IMR-90 (cell line): ENCODE data around the gene COL2A1. TPM values are rescaled to one million over a fixed set of nuclear protein-coding genes. Genes with fewer than 3 reads are reported as not detected.
A peak's percentile ranks its signal among the peaks of the same experiment; 100 is the strongest.

Experiments used
- ATAC-seq: fragments of 200-7000 bp; cut with Tn5 transposase; 2 replicates; pipeline ENCODE4 v1.9.1; 2020; ENCODE audit warnings: low read depth, mild to moderate bottlenecking, moderate library complexity
- BruUV-seq: library from RNA; stranded (reverse); fragments of 400-500 nt; replicated peaks from 2 replicates; lab custom pipeline; 2021; lab: Mats Ljungman, UMichigan
- CTCF ChIA-PET: fragments of 300-600 bp; formaldehyde crosslinking; extraction: SDS; loops from one replicate; lab custom pipeline; 2021; ENCODE audit warnings: antibody characterized with exemption; lab: Yijun Ruan, JAX
- POLR2A ChIA-PET: fragments of 300-600 bp; sonication (Branson Sonifier 250); formaldehyde crosslinking; loops from one replicate; lab custom pipeline; 2022; ENCODE audit warnings: antibody characterized with exemption; ENCODE audit not compliant: unreplicated experiment; lab: Charles Lee
- DNase-seq: peaks from one replicate; pipeline ENCODE4 v3.0.0; 2013
- H2AFZ ChIP-seq: replicated peaks from 2 replicates; pipeline ENCODE3; 2013; ENCODE audit warnings: low read length, mild to moderate bottlenecking; ENCODE audit not compliant: poor library complexity
- H2AK5ac ChIP-seq: 2 replicates; pipeline ENCODE4 v1.6.1; 2013; ENCODE audit warnings: low read depth, low read length, inconsistent platforms
- H2AK9ac ChIP-seq: replicated peaks from 2 replicates; pipeline ENCODE3; 2013; ENCODE audit warnings: mild to moderate bottlenecking, low read depth, low read length, moderate library complexity; ENCODE audit not compliant: poor library complexity
- H2BK120ac ChIP-seq: 2 replicates; pipeline ENCODE4 v1.6.1; 2013; ENCODE audit warnings: low read depth, low read length, inconsistent platforms
- H2BK15ac ChIP-seq: 3 replicates; pipeline ENCODE4 v1.6.1; 2013; ENCODE audit warnings: low read depth, low read length, inconsistent platforms
- H2BK20ac ChIP-seq: 2 replicates; pipeline ENCODE4 v1.6.1; 2013; ENCODE audit warnings: low read depth, mild to moderate bottlenecking, inconsistent platforms, low read length, moderate library complexity
- H2BK5ac ChIP-seq: 2 replicates; pipeline ENCODE4 v1.6.1; 2013; ENCODE audit warnings: mild to moderate bottlenecking, low read depth, low read length, inconsistent platforms; ENCODE audit not compliant: poor library complexity, severe bottlenecking
- H3K14ac ChIP-seq: replicated peaks from 2 replicates; pipeline ENCODE4 v1.6.1; 2013; ENCODE audit warnings: low read depth, low read length, inconsistent platforms
- H3K18ac ChIP-seq: 2 replicates; pipeline ENCODE4 v1.6.1; 2013; ENCODE audit warnings: low read depth, low read length, control low read depth
- H3K23ac ChIP-seq: 2 replicates; pipeline ENCODE4 v1.6.1; 2013; ENCODE audit warnings: low read depth, low read length, inconsistent platforms
- H3K27ac ChIP-seq: 2 replicates; pipeline ENCODE4 v1.5.1; 2013; ENCODE audit warnings: mild to moderate bottlenecking, control low read depth, low read length; ENCODE audit not compliant: insufficient read depth
- H3K27me3 ChIP-seq: 2 replicates; pipeline ENCODE4 v1.6.1; 2013; ENCODE audit warnings: low read length; ENCODE audit not compliant: control insufficient read depth, insufficient read depth
- H3K36me3 ChIP-seq: 2 replicates; pipeline ENCODE4 v1.6.1; 2013; ENCODE audit warnings: low read length, mixed read lengths; ENCODE audit not compliant: control insufficient read depth, insufficient read depth
- H3K4ac ChIP-seq: 2 replicates; pipeline ENCODE4 v1.6.1; 2013; ENCODE audit warnings: low read depth, low read length, inconsistent platforms
- H3K4me1 ChIP-seq: 2 replicates; pipeline ENCODE4 v1.6.1; 2013; ENCODE audit warnings: low read length, mixed read lengths; ENCODE audit not compliant: control insufficient read depth, insufficient read depth
- H3K4me2 ChIP-seq: 2 replicates; pipeline ENCODE4 v1.6.1; 2013; ENCODE audit warnings: low read depth, mild to moderate bottlenecking, control low read depth, low read length, moderate library complexity
- H3K4me3 ChIP-seq: 2 replicates; pipeline ENCODE4 v1.5.1; 2013; ENCODE audit warnings: low read depth, mild to moderate bottlenecking, control low read depth, low read length, moderate library complexity; ENCODE audit not compliant: insufficient read depth
- H3K56ac ChIP-seq: 2 replicates; pipeline ENCODE4 v1.6.1; 2013; ENCODE audit warnings: low read length, inconsistent platforms; ENCODE audit not compliant: insufficient read depth; ENCODE audit errors: extremely low read depth
- H3K79me1 ChIP-seq, 2 experiments: 2 replicates each; pipeline ENCODE4 v1.6.1; 2013; ENCODE audit warnings: low read length in 2 of 2, inconsistent platforms in 1 of 2, low read depth in 1 of 2
- H3K9ac ChIP-seq: 2 replicates; pipeline ENCODE4 v1.6.1; 2013; ENCODE audit warnings: low read depth, low read length, control low read depth
- H3K9me1 ChIP-seq: 2 replicates; pipeline ENCODE4 v1.6.1; 2013; ENCODE audit warnings: low read length, inconsistent platforms; ENCODE audit not compliant: insufficient read depth
- H3K9me3 ChIP-seq: 2 replicates; pipeline ENCODE4 v1.6.1; 2013; ENCODE audit warnings: low read length; ENCODE audit not compliant: control insufficient read depth, insufficient read depth
- H4K20me1 ChIP-seq: 2 replicates; pipeline ENCODE4 v1.6.1; 2013; ENCODE audit warnings: low read length, inconsistent platforms; ENCODE audit not compliant: insufficient read depth
- H4K5ac ChIP-seq: 2 replicates; pipeline ENCODE4 v1.6.1; 2013; ENCODE audit warnings: mild to moderate bottlenecking, low read depth, low read length, control low read depth
- H4K8ac ChIP-seq, 2 experiments: 2 replicates each; pipeline ENCODE4 v1.6.1; 2013; ENCODE audit warnings: low read depth in 2 of 2, low read length in 2 of 2, control low read depth in 1 of 2, inconsistent platforms in 1 of 2
- H4K91ac ChIP-seq: 2 replicates; pipeline ENCODE4 v1.6.1; 2013; ENCODE audit warnings: low read depth, low read length, inconsistent platforms; ENCODE audit not compliant: insufficient read depth
- BHLHE40 ChIP-seq: fragments of 150-350 bp; IDR thresholded peaks from 2 replicates; pipeline ENCODE4 v1.6.1; 2016; ENCODE audit warnings: mild to moderate bottlenecking, low read depth, low read length
- CEBPB ChIP-seq: IDR thresholded peaks from 2 replicates; pipeline ENCODE4 v1.6.1; 2012; ENCODE audit warnings: low read depth, low read length, improper control_type of control experiment
- MXI1 ChIP-seq: IDR thresholded peaks from 2 replicates; pipeline ENCODE4 v1.6.1; 2012; ENCODE audit warnings: low read depth, mild to moderate bottlenecking, low read length, moderate library complexity, borderline replicate concordance
- NFE2L2 ChIP-seq: fragments of 150-350 bp; IDR thresholded peaks from 2 replicates; pipeline ENCODE4 v1.6.1; 2016; ENCODE audit warnings: low read depth, mild to moderate bottlenecking, low read length
- POLR2A ChIP-seq: IDR thresholded peaks from 2 replicates; pipeline ENCODE4 v1.6.1; 2012; ENCODE audit warnings: mild to moderate bottlenecking, low read depth, low read length
- RAD21 ChIP-seq: IDR thresholded peaks from 2 replicates; pipeline ENCODE4 v1.6.1; 2012; ENCODE audit warnings: low read length, improper control_type of control experiment
- RFX5 ChIP-seq: IDR thresholded peaks from 2 replicates; pipeline ENCODE4 v1.8.0; 2012; ENCODE audit warnings: low read depth, mild to moderate bottlenecking, low read length, moderate library complexity
- SMC3 ChIP-seq: fragments of 150-350 bp; IDR thresholded peaks from 2 replicates; pipeline ENCODE4 v1.6.1; 2016; ENCODE audit warnings: low read depth, mild to moderate bottlenecking, antibody characterized with exemption, low read length, moderate library complexity
- WGBS, 2 experiments: methylation state at CpG; one replicate each; pipeline versions ENCODE4 v1.1.5 to v1.1.7; 2013; ENCODE audit warnings: missing lambda C conversion rate in 2 of 2; ENCODE audit not compliant: insufficient read length in 1 of 2; ENCODE audit errors: extremely low coverage in 2 of 2; 5-methylcytosine and 5-hydroxymethylcytosine counted together
- dilution Hi-C: fragments of 300-500 bp; cut with HindIII; formaldehyde crosslinking; loops from one replicate; pipeline ENCODE4 v1.14.3; 2018; ENCODE audit warnings: low sequenced_read_pairs; ENCODE audit not compliant: unreplicated experiment
- in situ Hi-C: fragments of 300-500 bp; cut with MboI; formaldehyde crosslinking; loops from 3 replicates; pipeline ENCODE4 v1.14.3; 2019; ENCODE audit warnings: low sequenced_read_pairs, inconsistent platforms, mixed read lengths
- intact Hi-C: fragments of 100-400 bp; cut with micrococcal nuclease; formaldehyde crosslinking; loops from 2 replicates; pipeline ENCODE4 v1.10.0; 2022
- polyA plus RNA-seq, 3 experiments: library from polyadenylated mRNA; depleted of rRNA; stranded (reverse); fragments of >200 nt; gene quantifications; 2 replicates each; pipeline ENCODE4 v1.2.3, GENCODE V29; 2012; ENCODE audit warnings: low replicate concordance in 1 of 3
- total RNA-seq: library from RNA; depleted of rRNA; stranded (reverse); fragments of >200 nt; gene quantifications from 2 replicates; pipeline ENCODE4 v1.2.3, GENCODE V29; 2012
- TF ChIP-seq, protein P1 (sequence below): conservative IDR thresholded peaks from 2 replicates; pipeline ENCODE4 v1.5.1; 2012; ENCODE audit warnings: mild to moderate bottlenecking, low read depth, low read length, improper control_type of control experiment

Gene COL2A1
- total and polyA plus RNA-seq, 2 of the 4 experiments (the other 2 are of a cell fraction), result 0.05 TPM; not detected in 1

DNA sequence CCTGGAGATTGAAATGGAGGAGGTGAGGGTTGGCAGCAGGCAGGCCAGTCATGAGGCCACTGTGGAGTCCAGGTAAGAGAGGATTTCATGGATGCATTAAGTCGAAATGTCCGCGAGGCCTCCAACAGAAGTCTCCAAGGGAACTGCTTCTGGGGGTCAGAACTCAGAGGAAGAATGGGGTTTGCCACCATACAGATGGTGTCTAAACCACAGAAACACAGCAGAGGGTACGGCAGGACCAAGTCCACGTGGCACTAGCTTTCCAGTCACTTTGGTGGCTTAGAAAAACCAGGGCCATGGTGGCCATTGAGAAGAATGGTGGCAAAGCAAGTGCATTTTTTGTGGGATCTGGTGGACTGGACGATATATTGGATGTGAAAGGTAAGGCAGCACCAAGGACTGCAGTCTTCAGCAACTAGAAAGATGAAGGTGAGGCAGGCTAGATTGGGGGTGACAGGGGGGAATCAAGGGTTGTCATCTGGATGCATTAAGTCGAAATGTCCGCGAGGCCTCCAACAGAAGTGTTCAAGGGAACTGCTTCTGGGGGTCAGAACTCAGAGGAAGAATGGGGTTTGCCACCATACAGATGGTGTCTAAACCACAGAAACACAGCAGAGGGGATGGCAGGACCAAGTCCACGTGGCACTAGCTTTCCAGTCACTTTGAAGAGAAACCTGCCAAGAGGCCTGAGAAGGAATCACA, 63.4 kb downstream of the COL2A1 start:
- no TSS peak for BruUV-seq
- CTCF ChIA-PET, result interaction anchor here (0.6 kb wide), 1 partner anchor 729 kb away, joined by 3 read pairs; no protein-coding TSS in a partner anchor
- TF ChIP-seq RAD21 (no peak), MXI1 (no peak), NFE2L2 (no peak), POLR2A (no peak), RFX5 (no peak), SMC3 (no peak), CEBPB (no peak), BHLHE40 (no peak)
- TF ChIP-seq, protein P1, sequence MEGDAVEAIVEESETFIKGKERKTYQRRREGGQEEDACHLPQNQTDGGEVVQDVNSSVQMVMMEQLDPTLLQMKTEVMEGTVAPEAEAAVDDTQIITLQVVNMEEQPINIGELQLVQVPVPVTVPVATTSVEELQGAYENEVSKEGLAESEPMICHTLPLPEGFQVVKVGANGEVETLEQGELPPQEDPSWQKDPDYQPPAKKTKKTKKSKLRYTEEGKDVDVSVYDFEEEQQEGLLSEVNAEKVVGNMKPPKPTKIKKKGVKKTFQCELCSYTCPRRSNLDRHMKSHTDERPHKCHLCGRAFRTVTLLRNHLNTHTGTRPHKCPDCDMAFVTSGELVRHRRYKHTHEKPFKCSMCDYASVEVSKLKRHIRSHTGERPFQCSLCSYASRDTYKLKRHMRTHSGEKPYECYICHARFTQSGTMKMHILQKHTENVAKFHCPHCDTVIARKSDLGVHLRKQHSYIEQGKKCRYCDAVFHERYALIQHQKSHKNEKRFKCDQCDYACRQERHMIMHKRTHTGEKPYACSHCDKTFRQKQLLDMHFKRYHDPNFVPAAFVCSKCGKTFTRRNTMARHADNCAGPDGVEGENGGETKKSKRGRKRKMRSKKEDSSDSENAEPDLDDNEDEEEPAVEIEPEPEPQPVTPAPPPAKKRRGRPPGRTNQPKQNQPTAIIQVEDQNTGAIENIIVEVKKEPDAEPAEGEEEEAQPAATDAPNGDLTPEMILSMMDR, result no peak

More for the DNA sequence above, 63.4 kb downstream of the COL2A1 start:
- Histone ChIP-seq H3K79me1 (no peaks in the 10 kb centered on the region), H2BK20ac (no peak overlapping the region), H2AK5ac (peak overlapping the region; percentile 43; the same call in 1 of the 2 replicates), H3K18ac (no peak overlapping the region), H3K27me3 (peaks cover 14% of the 10 kb centered on the region), H3K9me1 (peaks cover 10% of the 10 kb centered on the region; the same call in 1 of the 2 replicates), H2BK5ac (no peak overlapping the region), H2BK120ac (no peak overlapping the region), H4K8ac (no peak overlapping the region), H3K36me3 (no peaks in the 10 kb centered on the region), H4K91ac (no peak overlapping the region), H3K27ac (no peak overlapping the region), H2AK9ac (no peak overlapping the region), H2BK15ac (no peak overlapping the region), H3K9me3 (no peaks in the 10 kb centered on the region), H2AFZ (no peak overlapping the region), H3K9ac (no peak overlapping the region), H3K23ac (no peak overlapping the region), H3K4ac (no peak overlapping the region), H3K56ac (no peak overlapping the region), H3K14ac (no peak overlapping the region), H3K4me3 (no peak overlapping the region), H3K4me1 (peaks cover 3% of the 10 kb centered on the region), H4K20me1 (no peaks in the 10 kb centered on the region; the same call in 1 of the 2 replicates), H3K4me2 (no peak overlapping the region), H4K5ac (no peak overlapping the region)
- no peak for DNase-seq
- intact Hi-C loops, result no loop called here
- ATAC-seq, result no peak
- POLR2A ChIA-PET, result no interaction called here
- 86% methylated on average over 4 of the region's 10 CpGs; no CpG with 5 or more reads in 1 of the 2 experiments for WGBS, 2 experiments
- dilution Hi-C loops, result no loop called here
- in situ Hi-C loops, result no loop called here
